HFF-Myc (cell line): ENCODE measurements around the gene EXOC4.
A peak's percentile ranks its signal among the peaks of the same experiment; 100 is the strongest.

Source experiments
- DNase-seq: peaks from one replicate; pipeline ENCODE4 v3.0.0-alpha.2; 2011; ENCODE audit warnings: low read depth; ENCODE audit errors: extremely low read depth
- H3K4me3 ChIP-seq: replicated peaks from 2 replicates; pipeline ENCODE4 v1.5.1; 2011; ENCODE audit warnings: low read depth, mild to moderate bottlenecking, control low read depth, low read length
- TF ChIP-seq, protein P1 (sequence below): IDR thresholded peaks from 2 replicates; pipeline ENCODE4 v1.5.1; 2012; ENCODE audit warnings: mild to moderate bottlenecking, low read depth, low read length, control low read depth; ENCODE audit errors: missing control alignments

Gene EXOC4

GRCh38 chr7:133253519-133253875, 619 bp downstream of the EXOC4 start:
- DNase-seq, result no peak
- peak overlapping the region; percentile 87 for H3K4me3 ChIP-seq
- TF ChIP-seq, protein P1, sequence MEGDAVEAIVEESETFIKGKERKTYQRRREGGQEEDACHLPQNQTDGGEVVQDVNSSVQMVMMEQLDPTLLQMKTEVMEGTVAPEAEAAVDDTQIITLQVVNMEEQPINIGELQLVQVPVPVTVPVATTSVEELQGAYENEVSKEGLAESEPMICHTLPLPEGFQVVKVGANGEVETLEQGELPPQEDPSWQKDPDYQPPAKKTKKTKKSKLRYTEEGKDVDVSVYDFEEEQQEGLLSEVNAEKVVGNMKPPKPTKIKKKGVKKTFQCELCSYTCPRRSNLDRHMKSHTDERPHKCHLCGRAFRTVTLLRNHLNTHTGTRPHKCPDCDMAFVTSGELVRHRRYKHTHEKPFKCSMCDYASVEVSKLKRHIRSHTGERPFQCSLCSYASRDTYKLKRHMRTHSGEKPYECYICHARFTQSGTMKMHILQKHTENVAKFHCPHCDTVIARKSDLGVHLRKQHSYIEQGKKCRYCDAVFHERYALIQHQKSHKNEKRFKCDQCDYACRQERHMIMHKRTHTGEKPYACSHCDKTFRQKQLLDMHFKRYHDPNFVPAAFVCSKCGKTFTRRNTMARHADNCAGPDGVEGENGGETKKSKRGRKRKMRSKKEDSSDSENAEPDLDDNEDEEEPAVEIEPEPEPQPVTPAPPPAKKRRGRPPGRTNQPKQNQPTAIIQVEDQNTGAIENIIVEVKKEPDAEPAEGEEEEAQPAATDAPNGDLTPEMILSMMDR, result no peak

DNA sequence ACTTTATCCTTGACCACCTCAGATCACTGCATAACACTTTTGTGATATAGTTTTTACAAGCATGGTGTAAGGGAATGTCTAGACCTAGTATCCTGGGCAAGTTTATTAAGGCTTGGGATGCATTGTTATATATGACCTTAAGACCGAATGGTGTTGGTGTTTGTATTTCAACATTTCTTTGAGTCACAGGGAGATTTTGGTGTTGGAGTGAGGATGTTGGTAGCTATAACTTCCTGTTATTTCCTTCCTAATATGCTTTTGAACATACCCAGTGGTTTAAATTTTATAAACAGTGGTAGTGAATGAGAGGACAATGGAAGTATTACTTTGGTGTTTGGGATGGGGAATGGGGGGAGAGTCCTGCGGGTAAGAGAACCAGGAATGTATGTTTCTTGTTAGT, 2.6 kb downstream of the EXOC4 start:
- H3K4me3 ChIP-seq, result no peak overlapping the region
- TF ChIP-seq, protein P1, result no peak
- DNase-seq, result no peak

DNA sequence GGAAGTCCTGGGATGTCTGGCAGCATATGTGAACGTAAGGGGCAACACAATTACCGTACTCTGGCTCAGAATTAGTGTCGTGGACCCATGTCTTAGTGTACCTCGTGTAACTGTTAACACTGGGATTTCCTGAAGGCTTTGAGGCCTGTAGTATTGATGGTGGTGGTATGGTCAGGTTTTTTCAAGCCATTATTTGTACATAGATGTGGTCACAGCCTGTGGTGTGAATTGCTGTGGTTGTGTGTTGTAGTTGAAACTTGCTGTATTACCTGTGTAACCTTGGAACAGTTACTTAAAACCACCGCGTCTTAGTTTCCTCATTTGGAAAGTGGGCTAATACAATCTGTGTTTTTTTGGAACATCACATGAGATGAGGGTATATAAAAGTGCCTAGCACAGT, 5.3 kb downstream of the EXOC4 start:
- no peak overlapping the region for H3K4me3 ChIP-seq
- TF ChIP-seq, protein P1, result no peak
- no peak for DNase-seq

GRCh38 chr7:133265821-133266220, 12.9 kb downstream of the EXOC4 start:
- TF ChIP-seq, protein P1, result no peak
- H3K4me3 ChIP-seq, result no peak overlapping the region
- DNase-seq, result no peak

DNA sequence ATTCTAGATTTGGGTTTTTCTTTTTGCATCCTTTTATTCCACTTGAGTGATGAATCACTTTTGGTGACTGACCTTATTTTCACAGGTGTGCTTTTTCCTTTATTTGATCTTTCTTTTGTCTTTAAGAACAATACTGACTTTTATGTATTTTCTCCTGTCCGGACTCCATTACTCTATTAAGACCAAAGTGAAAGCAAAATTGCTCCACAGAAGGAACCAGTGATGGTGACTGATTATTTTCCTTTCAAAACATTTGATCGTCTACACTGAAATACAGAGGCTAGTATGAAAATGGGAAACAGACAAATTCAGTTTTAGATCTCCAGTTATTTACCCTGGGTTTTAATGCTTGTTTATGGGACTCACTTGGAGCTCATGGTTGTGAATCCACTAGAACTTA, 15.5 kb downstream of the EXOC4 start:
- H3K4me3 ChIP-seq, result no peak overlapping the region
- TF ChIP-seq, protein P1, result no peak
- no peak for DNase-seq

DNA sequence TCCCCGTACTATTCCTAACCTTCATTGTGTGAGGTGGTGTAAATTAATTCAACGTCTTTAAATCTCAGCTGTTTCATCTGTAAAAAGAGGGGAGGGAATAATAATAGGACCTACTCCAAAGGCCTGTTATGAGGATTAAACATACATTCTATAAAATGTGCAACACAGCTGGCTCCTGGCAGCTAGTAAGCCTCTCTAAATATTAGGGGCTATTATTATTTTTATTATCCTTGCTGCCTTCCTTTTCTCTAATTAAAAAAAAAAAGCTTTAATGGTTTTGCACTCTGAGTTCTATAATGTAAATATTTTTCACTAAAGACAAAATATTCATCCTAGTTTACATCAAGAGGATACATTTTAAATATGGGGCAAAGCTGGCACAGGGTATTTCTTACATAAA, 19.5 kb downstream of the EXOC4 start:
- DNase-seq, result no peak
- H3K4me3 ChIP-seq, result no peak overlapping the region
- TF ChIP-seq, protein P1, result no peak

GRCh38 chr7:133273227-133273626, 20.3 kb downstream of the EXOC4 start:
- H3K4me3 ChIP-seq, result no peak overlapping the region
- TF ChIP-seq, protein P1, result no peak
- no peak for DNase-seq
